Mucosa of gallbladder (tissue), 1 donor: ENCODE results near the gene NOD2. TPM values are rescaled to one million over a fixed set of nuclear protein-coding genes. Genes with fewer than 3 reads are reported as not detected.

ENCODE experiments used
- DNase-seq: peaks from one replicate; pipeline ENCODE4 v3.0.0-alpha.2; 2020; ENCODE audit warnings: low spot score
- total RNA-seq: library from RNA; stranded (reverse); gene quantifications from one replicate; pipeline ENCODE4 v1.2.1, GENCODE V29; 2021
- donor health status: DM: no; HTN: no; CAD: no.

Gene NOD2
- total RNA-seq, 1 donor from 2014 or later: 1.5 TPM

DNA sequence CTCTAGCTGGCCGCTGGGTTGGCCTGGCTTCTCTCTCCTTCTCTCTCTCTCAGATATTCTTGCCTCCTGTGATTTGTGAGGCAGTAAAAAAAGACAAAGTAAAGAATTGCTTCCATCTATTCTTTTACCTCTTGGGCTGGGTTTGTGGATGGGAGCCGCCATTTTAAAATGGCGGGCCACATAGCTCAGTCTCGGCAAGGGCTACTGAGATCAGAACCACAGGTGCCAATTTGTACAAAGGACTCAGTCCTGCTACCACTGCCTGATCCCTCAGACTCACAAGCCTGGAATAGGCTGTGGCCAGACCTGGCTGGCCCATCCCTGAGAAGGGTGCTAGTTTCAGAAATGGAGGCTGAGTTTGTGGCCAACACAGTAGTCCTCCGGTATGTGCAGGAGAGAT is 24.1 kb downstream of the NOD2 start:
- no peak for DNase-seq

DNA sequence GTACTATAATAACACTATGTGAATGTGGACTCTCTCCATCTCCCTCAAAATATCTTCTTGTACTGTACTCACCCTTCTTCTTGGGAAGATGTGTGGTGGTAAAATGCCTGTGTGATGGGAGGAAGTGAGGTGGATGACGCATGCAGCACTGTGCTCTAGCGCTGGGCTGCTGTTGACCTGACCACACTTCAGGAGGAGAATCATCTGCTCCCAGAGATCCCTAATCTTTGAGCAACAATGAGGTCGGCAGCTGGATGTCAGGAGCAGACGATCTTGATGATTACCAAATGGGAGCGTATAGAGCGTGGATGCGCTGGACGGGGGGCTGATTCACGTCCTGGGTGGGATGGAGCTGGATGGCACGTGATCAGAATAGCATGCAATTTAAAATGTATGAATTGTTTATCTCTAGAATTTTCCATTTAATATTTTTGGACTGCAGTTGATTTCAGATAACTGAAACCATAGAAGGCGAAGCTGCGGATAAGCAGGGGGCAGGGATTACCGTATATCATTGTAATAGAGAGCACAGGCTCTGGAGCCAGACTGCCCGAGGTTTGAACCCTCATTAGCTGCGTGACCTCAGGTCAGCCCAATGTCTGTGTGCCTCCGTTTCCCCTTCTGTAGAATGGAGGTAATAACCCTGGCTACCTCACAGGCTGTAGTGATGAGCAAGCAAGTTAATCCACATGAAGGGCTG is 24.8 kb downstream of the NOD2 start:
- no peak for DNase-seq

DNA sequence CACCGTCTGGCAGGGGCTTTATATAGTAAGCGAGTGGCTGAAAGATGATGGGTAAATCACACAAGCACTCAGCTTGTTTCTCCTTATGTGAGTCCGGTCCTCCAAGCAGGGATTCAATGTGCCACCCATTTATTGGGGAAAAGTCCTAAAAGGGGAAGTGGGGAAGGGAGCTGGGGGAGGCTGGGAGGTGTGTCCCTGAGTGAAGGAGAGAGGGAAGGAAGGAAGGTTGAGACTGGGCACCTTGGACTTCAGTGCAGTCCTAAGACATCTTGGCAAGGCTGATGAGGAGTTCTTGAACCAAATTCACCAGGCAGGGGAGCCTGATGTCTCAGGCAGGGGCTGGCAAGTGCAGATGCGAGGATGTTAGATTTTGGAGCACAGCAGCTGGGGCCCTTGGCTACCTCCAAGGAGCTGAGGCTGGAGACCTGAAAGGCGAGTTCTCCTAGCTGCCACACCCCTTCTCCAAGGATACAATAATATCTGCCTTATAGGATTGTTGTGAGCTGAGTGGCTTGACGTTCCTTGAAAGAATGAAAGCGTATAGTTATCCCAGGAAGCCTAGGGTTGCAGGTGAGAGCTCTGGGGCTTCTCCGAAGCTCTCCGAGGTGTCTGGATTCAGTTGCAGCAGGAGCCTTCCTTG is 25.5 kb downstream of the NOD2 start:
- DNase-seq: no peak

DNA sequence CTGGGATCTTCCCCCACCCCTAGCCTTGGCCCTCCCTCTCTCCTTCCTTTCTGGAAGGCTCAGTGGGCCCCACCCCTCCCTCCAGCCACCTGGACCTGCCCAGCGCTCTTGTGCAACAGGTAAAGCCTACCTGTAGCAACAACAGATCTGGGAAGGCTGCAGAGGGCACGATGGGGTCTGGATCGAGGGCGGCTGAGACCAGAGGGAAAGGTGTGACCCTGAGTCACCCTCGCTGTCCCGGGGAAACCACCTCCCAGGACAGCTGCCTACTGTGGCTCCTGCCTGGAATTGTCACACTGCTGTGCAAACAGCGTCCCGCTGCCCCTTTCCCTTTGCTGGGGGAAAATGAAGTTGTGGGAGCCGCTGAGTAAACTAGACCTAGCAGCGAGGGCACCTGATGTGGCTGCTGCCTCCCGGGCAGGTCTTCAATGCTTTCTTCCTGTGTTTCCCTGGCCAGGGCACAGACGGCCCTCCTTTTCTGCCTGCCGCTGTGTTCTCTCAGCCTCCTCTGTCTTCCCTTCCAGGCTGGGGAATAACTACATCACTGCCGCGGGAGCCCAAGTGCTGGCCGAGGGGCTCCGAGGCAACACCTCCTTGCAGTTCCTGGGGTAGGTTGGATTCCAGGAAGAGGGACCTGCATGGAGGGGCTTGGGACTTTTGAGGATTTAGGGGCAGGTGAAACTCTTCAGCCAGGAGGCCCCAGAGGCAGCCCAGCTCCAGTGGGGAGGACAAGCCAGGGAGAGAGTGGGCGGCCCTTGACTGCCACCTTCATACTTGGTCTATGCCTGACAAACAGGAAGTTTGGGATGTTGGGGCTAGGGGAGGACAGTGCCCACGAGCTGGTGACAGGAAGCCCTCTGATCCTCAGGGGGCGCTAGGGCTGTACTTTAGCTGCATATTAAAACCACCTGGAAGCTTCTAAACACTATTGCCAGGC is 26.3 kb downstream of the NOD2 start:
- peak; percentile 21 for DNase-seq

DNA sequence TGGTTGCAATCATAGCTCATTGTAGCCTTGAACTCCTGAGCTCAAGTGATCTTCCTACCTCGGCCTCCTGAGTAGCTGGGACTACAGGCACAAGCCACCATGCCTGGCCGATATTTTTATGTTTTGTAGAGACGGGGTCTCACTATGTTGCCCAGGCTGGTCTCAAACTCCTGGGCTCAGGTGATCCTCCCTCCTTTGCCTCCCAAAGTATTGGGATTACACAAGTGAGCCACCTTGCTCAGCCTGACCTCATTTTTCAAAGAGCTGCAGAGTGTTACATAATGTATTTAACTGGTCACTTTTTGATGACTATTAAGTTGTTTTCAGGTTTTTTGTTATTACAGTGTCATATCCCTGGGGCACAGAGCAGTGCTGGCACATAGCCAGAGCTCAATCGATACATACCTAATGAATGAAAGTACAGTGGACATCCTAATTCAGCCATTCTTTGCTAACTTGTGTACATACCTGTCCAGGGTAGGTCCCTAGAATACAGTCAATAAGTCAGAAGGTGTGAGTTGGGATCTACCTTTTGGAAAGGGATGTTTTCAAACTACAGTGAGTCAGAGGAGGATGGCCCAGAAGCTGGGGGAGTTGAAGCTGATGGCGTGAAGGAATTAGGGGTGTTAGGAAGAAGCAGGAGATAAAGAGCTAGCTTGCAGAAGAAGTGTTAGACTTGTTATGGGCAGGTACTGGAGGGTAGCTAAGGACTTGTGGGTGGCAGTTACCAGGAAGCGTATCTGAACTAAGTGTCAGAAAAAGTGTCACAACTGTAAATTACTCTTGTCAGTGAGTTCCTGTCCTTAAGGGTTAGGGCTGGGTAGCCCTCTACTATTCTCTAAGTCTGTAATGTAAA is 28.4 kb downstream of the NOD2 start:
- peak; percentile 79 for DNase-seq

DNA sequence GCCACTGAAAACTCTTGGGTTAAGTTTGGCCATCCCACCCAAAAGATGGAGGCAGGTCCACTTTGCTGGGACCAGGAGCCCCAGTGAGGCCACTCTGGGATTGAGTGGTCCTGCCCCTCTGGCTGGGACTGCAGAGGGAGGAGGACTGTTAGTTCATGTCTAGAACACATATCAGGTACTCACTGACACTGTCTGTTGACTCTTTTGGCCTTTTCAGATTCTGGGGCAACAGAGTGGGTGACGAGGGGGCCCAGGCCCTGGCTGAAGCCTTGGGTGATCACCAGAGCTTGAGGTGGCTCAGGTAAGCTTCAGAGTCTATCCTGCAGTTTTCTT is 29.0 kb downstream of the NOD2 start:
- DNase-seq: no peak

DNA sequence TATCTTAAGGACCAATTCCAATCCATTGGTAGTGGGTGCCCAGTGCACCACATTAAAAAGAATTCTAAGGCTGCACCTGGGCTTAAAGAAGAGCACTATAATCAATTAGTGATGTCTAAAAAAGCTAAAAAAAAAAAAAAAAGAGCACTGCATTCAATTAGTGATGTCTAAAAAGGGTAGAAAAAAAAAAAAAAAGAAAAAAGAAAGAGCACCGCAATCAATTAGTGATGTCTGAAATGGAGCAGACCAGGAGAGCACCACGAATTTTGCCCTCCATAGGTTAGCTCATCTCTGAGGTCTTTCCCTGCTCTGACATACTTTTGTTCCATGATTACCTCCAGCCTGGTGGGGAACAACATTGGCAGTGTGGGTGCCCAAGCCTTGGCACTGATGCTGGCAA is 29.6 kb downstream of the NOD2 start:
- DNase-seq: no peak

DNA sequence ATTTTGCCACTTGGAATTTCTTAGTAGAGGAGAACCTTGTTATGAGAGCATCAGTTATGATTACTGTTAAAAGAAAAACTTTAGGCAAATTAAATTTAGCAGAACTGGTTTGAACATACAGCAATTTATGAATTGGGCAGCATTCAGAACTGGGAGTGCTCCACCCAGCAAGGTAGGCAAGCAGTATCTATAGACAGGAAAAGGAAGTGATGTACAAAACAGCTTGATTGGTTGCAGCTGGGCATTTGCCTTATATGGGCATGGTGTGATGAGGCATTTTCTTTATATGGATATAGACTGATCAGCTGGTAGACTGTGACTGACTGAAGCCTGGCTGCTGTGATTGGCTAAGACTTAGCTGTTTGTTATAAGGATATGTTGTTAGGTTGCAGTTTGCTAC is 30.9 kb downstream of the NOD2 start:
- no peak for DNase-seq

DNA sequence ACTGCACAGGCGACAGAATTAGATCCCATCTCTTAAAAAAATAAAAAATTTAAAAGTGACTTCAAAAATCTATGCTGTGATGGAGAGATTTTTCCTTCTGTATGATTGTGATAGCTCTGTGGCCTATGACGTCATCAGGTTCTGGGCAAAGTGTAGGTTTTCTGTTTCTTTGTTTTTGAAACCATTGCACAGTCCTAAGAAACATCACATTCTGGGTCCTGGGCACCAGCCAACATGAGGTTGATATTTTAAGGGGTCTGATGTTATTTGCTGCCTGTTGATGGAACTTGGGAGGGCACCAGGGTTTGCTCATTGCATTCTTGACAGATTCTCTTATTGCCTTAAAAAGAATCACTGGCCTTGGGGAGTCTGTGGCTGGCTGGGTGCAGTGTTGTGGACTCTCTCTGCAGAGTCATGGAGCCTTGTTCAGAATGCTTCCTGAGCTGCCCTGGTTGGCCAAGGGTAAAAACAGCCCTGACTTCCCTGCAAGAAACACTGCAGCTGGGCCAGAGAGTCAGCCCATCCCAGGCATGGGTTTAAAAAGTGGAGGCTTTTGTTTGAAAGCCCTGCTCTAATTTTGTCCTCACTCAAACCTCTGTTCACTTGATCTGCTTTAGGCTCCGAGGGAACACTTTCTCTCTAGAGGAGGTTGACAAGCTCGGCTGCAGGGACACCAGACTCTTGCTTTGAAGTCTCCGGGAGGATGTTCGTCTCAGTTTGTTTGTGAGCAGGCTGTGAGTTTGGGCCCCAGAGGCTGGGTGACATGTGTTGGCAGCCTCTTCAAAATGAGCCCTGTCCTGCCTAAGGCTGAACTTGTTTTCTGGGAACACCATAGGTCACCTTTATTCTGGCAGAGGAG is 38.0 kb downstream of the NOD2 start:
- DNase-seq: no peak

DNA sequence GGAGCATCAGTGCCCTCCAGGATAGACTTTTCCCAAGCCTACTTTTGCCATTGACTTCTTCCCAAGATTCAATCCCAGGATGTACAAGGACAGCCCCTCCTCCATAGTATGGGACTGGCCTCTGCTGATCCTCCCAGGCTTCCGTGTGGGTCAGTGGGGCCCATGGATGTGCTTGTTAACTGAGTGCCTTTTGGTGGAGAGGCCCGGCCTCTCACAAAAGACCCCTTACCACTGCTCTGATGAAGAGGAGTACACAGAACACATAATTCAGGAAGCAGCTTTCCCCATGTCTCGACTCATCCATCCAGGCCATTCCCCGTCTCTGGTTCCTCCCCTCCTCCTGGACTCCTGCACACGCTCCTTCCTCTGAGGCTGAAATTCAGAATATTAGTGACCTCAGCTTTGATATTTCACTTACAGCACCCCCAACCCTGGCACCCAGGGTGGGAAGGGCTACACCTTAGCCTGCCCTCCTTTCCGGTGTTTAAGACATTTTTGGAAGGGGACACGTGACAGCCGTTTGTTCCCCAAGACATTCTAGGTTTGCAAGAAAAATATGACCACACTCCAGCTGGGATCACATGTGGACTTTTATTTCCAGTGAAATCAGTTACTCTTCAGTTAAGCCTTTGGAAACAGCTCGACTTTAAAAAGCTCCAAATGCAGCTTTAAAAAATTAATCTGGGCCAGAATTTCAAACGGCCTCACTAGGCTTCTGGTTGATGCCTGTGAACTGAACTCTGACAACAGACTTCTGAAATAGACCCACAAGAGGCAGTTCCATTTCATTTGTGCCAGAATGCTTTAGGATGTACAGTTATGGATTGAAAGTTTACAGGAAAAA is 38.8 kb downstream of the NOD2 start:
- no peak for DNase-seq

DNA sequence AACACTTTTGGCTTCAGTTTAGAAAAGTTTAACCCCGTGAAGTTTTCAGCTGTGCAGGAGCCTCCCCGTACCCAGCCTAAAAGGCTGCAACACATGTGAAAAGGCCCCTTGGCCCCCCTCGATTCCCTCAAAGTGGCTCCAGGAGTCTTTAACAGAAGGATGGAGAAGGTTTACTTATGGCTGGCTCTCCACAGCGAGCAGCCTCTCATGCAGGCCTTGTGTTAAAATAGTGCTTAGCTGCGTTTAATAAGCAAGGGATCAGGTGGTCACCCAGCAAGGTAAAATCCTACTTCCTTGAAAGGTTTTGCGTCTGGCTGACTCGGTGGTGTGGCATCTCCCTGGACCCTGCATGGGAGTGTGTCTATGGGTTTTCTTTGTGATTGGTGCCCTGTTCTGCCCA is 40.1 kb downstream of the NOD2 start:
- no peak for DNase-seq

DNA sequence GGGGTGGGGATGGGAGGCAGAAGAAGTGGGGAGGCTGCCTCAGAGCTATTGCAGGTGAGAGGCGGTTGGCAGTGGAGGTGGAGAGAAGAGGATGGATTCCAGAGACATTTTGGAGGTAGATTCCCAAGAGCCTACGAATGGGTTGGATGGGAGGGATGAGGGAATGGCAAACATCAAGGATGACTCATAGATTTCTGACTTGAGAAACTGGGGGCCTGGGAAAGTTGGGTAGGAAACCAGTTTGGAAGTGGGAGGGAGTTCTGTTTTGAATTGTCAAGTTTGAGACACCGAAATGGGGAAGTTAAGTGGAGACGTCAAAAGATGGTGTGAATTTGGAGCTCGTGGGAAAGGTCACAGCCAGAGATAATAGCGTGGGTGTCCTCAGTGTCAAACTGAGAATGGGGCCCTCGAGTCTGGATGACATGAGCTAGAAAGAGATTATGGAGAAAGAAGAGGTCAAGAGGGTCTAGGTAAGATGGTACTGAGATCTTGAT is 42.3 kb downstream of the NOD2 start:
- DNase-seq: no peak

DNA sequence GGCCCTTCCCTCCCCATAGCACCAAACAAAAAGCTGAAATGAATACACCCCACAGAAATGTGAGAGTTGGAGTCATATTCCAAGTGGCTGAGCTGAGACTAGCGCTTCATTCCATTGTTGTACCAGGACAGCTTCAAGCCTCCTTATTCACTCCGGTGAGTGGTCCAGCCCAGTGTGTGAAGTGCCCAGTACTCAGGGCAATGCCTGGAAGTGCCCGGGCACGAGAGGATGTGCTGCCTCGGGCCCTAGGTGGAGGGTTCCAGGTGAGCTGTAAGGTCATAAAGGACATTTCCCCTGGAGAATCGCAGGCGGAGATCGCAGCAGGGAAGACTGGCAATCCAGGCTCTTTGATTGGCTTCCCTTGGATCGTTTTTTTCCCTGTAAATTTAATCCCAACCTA is 43.0 kb downstream of the NOD2 start:
- no peak for DNase-seq

DNA sequence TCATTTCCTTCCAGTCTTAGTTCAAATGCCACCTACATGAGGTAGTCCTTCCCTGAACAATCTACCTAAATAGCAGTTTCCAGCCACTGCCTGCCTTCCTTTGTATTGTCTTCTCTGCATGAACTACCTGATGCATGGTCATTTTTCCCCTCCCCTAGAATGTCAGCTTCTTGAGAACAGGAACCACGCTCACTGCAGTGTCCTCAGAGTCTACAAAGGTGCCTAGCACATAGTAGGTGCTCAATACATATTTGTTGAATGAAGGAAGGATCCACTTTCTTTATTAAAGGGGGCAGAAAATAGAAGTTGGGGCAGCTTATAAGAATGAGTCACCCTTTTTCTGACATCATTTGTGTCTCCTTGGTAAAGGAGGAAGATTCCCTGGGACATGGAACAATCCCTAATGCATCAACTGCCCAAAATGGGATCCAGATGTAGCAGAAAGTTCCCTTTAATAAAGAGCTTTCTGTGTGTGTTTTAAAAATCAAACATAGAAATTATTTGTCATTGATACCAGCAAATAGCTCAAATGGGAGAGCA is 44.1 kb downstream of the NOD2 start:
- DNase-seq: no peak

DNA sequence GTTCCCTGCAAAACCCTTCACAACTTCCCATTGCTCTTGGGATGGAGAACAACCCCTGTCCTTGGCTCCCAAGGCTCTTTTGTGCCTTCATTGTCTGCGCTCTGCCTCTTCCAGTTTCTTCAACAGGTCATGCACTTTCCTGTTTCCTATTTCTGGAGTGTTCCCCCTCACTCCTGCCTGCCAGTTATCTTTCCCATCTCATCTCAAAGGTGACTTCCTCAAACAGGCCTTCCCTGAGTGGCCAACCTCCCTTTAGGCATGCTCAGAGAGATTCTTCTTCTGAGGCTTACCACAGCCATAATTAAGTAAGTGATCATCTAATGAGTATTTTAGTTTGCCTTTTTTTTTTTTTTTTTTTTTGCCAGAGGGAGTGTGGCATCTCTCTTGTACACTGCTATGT is 45.6 kb downstream of the NOD2 start:
- DNase-seq: no peak

DNA sequence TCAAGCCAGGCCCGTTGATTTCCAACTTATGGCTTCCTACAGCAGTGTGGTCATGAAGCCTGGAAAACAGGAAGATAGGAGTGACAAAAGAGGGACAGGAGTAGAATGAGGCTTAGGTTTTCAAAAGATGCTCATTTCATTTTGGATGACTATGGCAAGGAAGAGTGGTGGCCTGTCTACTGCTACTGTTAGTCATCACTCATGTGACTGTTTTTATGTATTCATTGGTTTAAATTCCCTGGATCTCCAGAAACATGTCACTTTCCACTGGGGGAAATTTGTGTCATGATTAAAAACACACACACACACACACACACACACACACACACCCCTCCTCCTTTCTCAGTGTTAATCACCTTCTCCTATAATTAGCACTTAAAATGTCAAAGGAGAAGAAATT is 47.3 kb downstream of the NOD2 start:
- no peak for DNase-seq

DNA sequence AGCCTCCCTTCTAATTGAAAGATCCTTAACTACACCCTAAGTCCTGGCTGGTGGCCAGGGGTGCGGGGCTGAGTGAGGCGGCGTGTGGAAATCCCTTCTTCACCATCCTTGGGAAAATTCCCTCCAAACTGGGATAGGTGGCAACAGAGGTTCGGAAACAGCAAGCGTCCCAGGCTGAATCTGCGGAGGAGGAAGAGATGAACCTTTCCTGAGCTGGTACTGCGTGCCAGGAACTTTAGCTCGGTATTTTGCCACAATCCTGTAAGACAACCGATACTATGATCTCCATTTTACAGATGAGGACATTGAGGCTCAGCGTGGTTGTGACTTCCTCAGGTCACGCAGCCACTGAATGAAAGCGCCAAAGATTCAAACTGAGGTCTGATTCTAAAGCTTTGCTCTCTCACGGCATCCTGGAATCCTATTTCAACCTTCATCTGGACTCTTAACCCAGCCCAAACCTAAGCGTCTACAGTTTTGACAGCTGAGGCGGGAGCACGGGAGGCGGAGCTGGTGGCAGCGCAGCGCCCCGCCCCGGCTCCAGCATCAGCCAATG is 47.9 kb downstream of the NOD2 start:
- no peak for DNase-seq

DNA sequence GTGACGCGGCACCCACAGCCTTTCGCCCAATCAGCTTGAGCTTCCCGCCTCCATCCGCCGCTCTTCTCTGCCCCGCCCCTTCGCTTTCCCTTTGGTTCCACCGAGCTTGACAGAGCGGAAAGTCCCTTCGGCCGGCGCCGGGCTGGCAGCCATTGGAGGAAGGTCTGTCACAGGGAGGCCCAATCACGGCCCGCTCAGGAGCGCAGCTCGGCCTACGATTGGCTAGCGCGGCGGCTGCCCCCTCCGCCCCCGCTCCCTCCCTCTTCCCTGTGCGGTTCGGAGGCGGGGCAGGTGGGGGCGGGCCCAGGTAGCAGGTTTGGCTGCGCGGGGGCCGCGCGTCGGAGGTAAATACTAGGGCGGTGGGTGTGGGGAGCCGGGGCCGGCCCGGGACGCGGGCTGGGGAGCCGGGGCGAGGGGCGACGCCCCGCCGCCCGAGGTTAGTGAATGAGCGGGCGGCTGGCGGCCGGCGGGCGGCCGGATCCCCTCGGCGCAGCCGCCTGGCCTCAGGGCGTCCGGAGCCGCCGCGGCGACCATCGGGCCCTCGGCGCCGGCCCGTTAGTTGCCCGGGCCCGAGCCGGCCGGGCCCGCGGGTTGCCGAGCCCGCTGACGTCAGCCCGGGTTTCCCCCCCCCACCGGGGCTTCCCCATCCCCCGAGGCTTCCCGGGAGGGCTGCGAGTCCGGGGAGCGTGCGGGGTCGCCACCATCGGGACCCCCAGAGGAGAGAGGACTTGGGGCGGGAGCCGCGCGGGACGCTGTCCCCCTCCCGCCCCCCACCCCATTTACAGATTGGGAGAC is 48.6 kb downstream of the NOD2 start, which contains the start of gene CYLD:
CYLD (plus strand) TSS at position 306 of the 795 bp plus-strand sequence. CDS start 7,613 bp downstream, outside the sequence.
- DNase-seq: peak; percentile 100
